ENCODE results near the gene LPIN1. TPM values are rescaled to one million over a fixed set of nuclear protein-coding genes. Genes with fewer than 3 reads are reported as not detected.

The LPIN1 gene
- total and polyA plus RNA-seq, 2 experiments from 2014 or later, result 34.5 to 35.3 TPM

- whole genome bisulfite sequencing (ENCODE audit: low lambda C conversion rate, missing lambda C conversion rate), result 98% methylated on average over 6 of the region's 6 CpGs
- Histone ChIP-seq H3K9me2 (replicated peaks; ENCODE audit: insufficient read depth) (no peaks in the 10 kb centered on the region), H2AFZ (no peak overlapping the region), H3K4me2 (no peak overlapping the region), H3K4me1 (ENCODE audit: insufficient read depth) (no peaks in the 10 kb centered on the region), H3K27ac (no peak overlapping the region), H3K36me3 (replicated peaks; ENCODE audit: insufficient read depth, low read depth) (no peaks in the 10 kb centered on the region), H3K4me3 (no peak overlapping the region), H4K20me1 (ENCODE audit: insufficient read depth, poor library complexity, severe bottlenecking) (no peaks in the 10 kb centered on the region), H3K79me2 (no peaks in the 10 kb centered on the region), H3K9me3 (ENCODE audit: low read depth) (no peaks in the 10 kb centered on the region), H3K27me3 (no peaks in the 10 kb centered on the region)
- DNase-seq (ENCODE audit: low spot score), result no peak
- TF ChIP-seq EZH2 (IDR thresholded peaks at IDR 0.05; ENCODE audit: borderline replicate concordance) (no peak), CTCF (IDR thresholded peaks at IDR 0.05; ENCODE audit: poor library complexity) (no peak), EZH2phosphoT487 (IDR thresholded peaks at IDR 0.05; ENCODE audit: low read depth, severe bottlenecking, unreplicated experiment) (no peak)
Measured at GRCh38 chr2:11805024-11805423, 58.6 kb downstream of the LPIN1 start.

- Histone ChIP-seq H2AFZ (no peak overlapping the region), H3K9me2 (replicated peaks; ENCODE audit: insufficient read depth) (no peaks in the 10 kb centered on the region), H3K27me3 (no peaks in the 10 kb centered on the region), H3K36me3 (replicated peaks; ENCODE audit: insufficient read depth, low read depth) (no peaks in the 10 kb centered on the region), H3K4me1 (ENCODE audit: insufficient read depth) (no peaks in the 10 kb centered on the region), H3K79me2 (no peaks in the 10 kb centered on the region), H3K9me3 (ENCODE audit: low read depth) (no peaks in the 10 kb centered on the region), H4K20me1 (ENCODE audit: insufficient read depth, poor library complexity, severe bottlenecking) (no peaks in the 10 kb centered on the region), H3K4me2 (no peak overlapping the region), H3K27ac (no peak overlapping the region), H3K4me3 (no peak overlapping the region)
- no peak for DNase-seq (ENCODE audit: low spot score)
- TF ChIP-seq EZH2 (IDR thresholded peaks at IDR 0.05; ENCODE audit: borderline replicate concordance), result no peak
- TF ChIP-seq EZH2phosphoT487 (IDR thresholded peaks at IDR 0.05; ENCODE audit: low read depth, severe bottlenecking, unreplicated experiment), result no peak
- TF ChIP-seq CTCF (IDR thresholded peaks at IDR 0.05; ENCODE audit: poor library complexity), result no peak
- 98% methylated on average over 6 of the region's 6 CpGs for WGBS (ENCODE audit: low lambda C conversion rate, missing lambda C conversion rate)
Measured at GRCh38 chr2:11805920-11806319, 59.5 kb downstream of the LPIN1 start.

- Histone ChIP-seq H3K79me2 (no peaks in the 10 kb centered on the region), H3K4me3 (no peak overlapping the region), H4K20me1 (ENCODE audit: insufficient read depth, poor library complexity, severe bottlenecking) (no peaks in the 10 kb centered on the region), H3K4me1 (ENCODE audit: insufficient read depth) (no peaks in the 10 kb centered on the region), H3K27me3 (no peaks in the 10 kb centered on the region), H3K9me3 (ENCODE audit: low read depth) (no peaks in the 10 kb centered on the region), H3K36me3 (replicated peaks; ENCODE audit: insufficient read depth, low read depth) (no peaks in the 10 kb centered on the region), H2AFZ (no peak overlapping the region), H3K9me2 (replicated peaks; ENCODE audit: insufficient read depth) (no peaks in the 10 kb centered on the region), H3K27ac (no peak overlapping the region), H3K4me2 (no peak overlapping the region)
- TF ChIP-seq EZH2phosphoT487 (IDR thresholded peaks at IDR 0.05; ENCODE audit: low read depth, severe bottlenecking, unreplicated experiment) (no peak), CTCF (IDR thresholded peaks at IDR 0.05; ENCODE audit: poor library complexity) (no peak), EZH2 (IDR thresholded peaks at IDR 0.05; ENCODE audit: borderline replicate concordance) (no peak)
- WGBS (ENCODE audit: low lambda C conversion rate, missing lambda C conversion rate), result 92% methylated on average over 11 of the region's 11 CpGs
- DNase-seq (ENCODE audit: low spot score), result no peak
Measured at GRCh38 chr2:11807156-11808015, 61.0 kb downstream of the LPIN1 start.
